Brain microvascular endothelial cell (primary cell): ENCODE data around the gene KAZN.

Experiments used
- DNase-seq: peaks from one replicate; pipeline ENCODE4 v3.0.0-alpha.2; 2020
- H3K27ac ChIP-seq: fragments of 250-450 bp; sonication (Bioruptor Pico); 2 replicates; pipeline ENCODE4 v1.5.1; 2020; ENCODE audit warnings: mild to moderate bottlenecking, moderate library complexity
- H3K27me3 ChIP-seq: fragments of 250-450 bp; sonication (Bioruptor Pico); replicated peaks from 2 replicates; pipeline ENCODE4 v1.5.1; 2020; ENCODE audit warnings: mild to moderate bottlenecking
- H3K36me3 ChIP-seq: fragments of 250-450 bp; sonication (Bioruptor Pico); replicated peaks from 2 replicates; pipeline ENCODE4 v1.5.1; 2020; ENCODE audit warnings: mild to moderate bottlenecking
- H3K4me3 ChIP-seq: 2 replicates; pipeline ENCODE4 v1.5.1; 2011; ENCODE audit warnings: low read depth, mild to moderate bottlenecking, control low read depth, low read length, moderate library complexity
- in situ Hi-C: cut with HindIII; loops from 2 replicates; pipeline ENCODE4 v1.10.0; 2017; ENCODE audit warnings: low sequenced_read_pairs, low pct_ligation_motif_present
- TF ChIP-seq, protein P1 (sequence below): IDR thresholded peaks from 2 replicates; pipeline ENCODE4 v1.5.1; 2011; ENCODE audit warnings: low read depth, mild to moderate bottlenecking, moderate library complexity, low read length, control low read depth, inconsistent platforms; ENCODE audit errors: missing control alignments

KAZN gene

DNA sequence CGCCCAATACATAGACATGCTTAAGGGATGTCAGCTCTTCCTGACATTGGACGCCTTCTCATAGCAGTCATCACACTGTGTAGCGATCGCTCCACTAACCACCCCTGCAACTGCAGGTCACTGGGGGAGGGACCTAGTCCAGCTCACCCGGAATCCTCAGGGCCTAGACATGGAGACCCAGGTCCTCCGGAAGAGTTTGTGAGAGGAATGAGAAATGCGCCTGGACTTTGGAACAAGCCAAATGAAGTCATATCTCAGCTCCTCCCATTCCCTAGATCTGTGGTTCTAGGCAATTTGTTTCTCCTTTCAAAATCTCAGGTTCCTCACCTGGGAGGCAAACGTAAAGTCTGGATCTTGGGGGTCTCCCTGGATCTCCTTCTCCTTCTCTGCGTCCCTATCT is 253.3 kb downstream of the KAZN start:
- DNase-seq, result no peak
- TF ChIP-seq, protein P1, sequence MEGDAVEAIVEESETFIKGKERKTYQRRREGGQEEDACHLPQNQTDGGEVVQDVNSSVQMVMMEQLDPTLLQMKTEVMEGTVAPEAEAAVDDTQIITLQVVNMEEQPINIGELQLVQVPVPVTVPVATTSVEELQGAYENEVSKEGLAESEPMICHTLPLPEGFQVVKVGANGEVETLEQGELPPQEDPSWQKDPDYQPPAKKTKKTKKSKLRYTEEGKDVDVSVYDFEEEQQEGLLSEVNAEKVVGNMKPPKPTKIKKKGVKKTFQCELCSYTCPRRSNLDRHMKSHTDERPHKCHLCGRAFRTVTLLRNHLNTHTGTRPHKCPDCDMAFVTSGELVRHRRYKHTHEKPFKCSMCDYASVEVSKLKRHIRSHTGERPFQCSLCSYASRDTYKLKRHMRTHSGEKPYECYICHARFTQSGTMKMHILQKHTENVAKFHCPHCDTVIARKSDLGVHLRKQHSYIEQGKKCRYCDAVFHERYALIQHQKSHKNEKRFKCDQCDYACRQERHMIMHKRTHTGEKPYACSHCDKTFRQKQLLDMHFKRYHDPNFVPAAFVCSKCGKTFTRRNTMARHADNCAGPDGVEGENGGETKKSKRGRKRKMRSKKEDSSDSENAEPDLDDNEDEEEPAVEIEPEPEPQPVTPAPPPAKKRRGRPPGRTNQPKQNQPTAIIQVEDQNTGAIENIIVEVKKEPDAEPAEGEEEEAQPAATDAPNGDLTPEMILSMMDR, result no peak
- no peaks in the 10 kb centered on the region for H3K27me3 ChIP-seq
- H3K4me3 ChIP-seq, result no peak overlapping the region
- no peaks in the 10 kb centered on the region for H3K36me3 ChIP-seq
- in situ Hi-C loops, result no loop called here
- H3K27ac ChIP-seq, result no peak overlapping the region

DNA sequence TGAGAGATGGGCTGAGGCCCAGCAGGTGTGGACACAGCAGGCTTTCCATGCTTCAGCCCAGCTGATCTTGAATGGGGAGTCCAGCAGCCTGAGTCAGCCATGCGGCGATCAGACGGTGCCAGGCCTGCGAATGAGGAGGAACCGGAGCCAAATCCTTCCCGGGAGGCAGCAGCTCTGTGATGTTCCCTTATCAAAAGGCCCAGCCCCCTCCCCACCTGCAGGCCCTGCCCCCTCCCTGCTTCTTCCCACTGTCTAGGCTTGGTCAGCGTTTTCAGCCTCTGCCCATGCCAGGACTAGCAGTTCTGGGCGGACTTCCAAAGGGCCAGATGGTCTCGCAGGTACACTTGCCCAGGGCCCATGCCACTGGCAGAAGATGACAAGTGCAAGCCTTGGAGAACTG is 253.8 kb downstream of the KAZN start:
- Histone ChIP-seq H3K27ac (no peak overlapping the region), H3K4me3 (no peak overlapping the region), H3K36me3 (no peaks in the 10 kb centered on the region), H3K27me3 (no peaks in the 10 kb centered on the region)
- TF ChIP-seq, protein P1, result no peak
- in situ Hi-C loops, result no loop called here
- no peak for DNase-seq

DNA sequence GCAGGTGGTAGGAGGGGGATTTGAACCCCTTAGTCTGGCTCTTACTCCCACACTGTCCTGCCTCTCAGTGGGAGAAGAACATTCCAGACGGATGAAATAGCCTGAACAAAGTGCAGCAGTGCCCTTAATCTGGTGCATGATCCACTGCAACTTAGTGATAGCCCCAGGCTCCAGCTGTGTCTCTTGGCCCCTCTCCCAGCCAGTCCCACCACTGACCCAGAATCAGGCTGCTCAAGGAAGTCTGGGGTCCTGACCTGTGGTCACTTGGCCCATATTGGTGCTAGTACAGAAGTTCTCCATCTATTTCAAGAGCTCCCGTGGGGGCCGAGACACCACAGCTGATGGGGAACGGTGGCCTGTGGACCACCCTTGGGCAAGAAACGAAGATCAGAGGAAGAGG is 255.0 kb downstream of the KAZN start:
- TF ChIP-seq, protein P1, result no peak
- H3K36me3 ChIP-seq, result no peaks in the 10 kb centered on the region
- no peak for DNase-seq
- no peaks in the 10 kb centered on the region for H3K27me3 ChIP-seq
- in situ Hi-C loops, result no loop called here
- H3K4me3 ChIP-seq, result no peak overlapping the region
- H3K27ac ChIP-seq, result no peak overlapping the region

DNA sequence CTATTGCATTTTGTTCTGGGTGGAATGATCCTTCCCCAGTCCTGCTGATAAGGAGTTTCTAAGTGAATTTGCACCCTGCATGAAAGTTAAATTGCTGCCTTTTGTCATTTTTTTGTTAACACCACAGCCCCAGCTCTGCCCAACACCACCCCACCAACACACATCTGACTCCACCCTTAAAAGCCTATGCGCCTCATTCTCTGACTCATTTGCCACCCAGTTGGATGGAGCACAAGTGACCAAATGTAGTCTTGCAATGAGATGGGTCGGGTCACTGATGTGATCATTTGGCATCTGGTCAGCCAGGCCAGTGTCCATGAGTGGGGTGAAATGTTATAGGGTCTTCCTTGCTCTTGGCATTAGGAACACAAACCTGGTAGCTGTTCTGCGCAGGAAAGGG is 256.8 kb downstream of the KAZN start:
- Histone ChIP-seq H3K36me3 (no peaks in the 10 kb centered on the region), H3K27ac (no peak overlapping the region), H3K4me3 (no peak overlapping the region), H3K27me3 (no peaks in the 10 kb centered on the region)
- DNase-seq, result no peak
- in situ Hi-C loops, result no loop called here
- TF ChIP-seq, protein P1, result no peak

DNA sequence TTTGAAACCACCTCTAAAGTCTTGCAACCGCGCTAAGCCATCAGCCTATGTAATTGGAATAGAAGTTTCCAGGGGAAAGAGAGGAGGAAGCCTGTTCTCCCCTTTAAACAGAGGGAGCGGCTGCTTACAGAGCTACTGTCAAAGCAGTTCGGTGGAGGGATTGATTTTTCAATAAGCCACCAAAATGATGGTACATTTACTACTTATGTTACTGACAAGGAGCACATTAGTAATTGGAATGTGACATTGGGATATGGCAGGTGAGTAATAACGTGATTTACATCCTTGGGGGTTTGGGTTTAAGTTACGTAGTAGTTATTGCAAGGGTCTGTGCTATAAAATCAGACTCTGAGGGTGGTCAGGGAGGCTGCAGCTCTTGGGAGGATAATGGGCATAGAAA is 257.3 kb downstream of the KAZN start:
- Histone ChIP-seq H3K4me3 (no peak overlapping the region), H3K36me3 (no peaks in the 10 kb centered on the region), H3K27me3 (no peaks in the 10 kb centered on the region), H3K27ac (no peak overlapping the region)
- TF ChIP-seq, protein P1, result no peak
- in situ Hi-C loops, result no loop called here
- DNase-seq, result no peak

DNA sequence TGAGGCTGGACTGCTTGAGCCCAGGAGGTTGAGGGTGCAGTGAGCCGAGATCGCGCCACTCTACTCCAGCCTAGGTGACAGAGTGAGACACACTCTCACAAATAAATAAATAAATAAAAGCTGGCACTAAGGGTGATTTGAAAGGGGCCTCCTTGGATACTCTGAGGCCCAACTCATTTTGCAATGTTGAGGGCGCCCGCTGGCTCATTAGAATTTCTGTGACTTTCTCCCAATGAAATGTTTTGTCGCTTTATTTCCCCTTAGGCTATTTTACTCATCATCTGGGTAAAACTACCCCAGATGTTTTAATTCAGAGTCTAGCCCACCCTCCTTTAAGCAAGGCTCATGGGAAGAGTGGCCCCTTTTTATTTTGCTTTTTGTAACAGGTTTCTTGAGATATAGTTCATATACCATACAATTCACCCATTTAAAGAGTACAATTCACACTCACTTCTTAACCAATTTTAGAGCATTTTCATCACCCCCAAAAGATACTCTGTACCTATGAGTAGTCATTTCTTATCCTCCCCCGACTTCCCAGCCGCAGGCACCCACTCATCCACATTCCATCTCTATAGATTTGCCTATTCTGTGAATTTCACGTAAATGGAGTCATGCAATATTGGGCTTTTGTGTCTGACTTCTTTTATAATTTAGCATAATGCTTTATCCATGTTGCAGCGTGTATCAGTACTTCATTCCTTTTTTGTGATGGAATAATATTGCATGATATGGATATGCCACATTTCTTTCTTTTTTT is 259.1 kb downstream of the KAZN start:
- in situ Hi-C loops, result no loop called here
- Histone ChIP-seq H3K27ac (no peak overlapping the region), H3K36me3 (no peaks in the 10 kb centered on the region), H3K4me3 (no peak overlapping the region), H3K27me3 (no peaks in the 10 kb centered on the region)
- TF ChIP-seq, protein P1, result no peak
- DNase-seq, result no peak
